Measurements from ENCODE around the gene ALKBH3.

DNA sequence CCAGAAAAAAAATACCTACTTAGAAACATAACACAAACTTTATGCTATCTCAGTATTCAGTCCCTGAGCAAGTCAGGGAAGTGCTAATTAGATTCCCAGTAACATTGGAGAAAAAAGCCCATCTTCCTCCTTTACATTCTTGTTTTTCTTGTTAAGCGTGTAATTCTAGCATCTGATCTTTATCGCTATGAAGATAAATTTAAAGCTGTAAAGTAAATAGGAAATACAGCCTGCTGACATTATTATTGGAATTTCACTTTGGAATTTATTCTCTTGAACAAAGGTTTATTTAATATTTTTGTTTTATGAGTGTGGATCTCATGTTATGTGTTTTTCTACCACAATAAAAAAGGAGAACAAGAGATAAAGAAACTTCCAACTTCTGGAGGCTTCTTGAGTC, 13.9 kb downstream of the ALKBH3 start:
- TF ChIP-seq CTCF (IDR thresholded peaks at IDR 0.05) (no peak), POLR2AphosphoS5 (IDR thresholded peaks at IDR 0.05) (no peak)
